ENCODE data around the gene GRM5.
"Not testable (repeated sequence)": the region's sequence is repeated elsewhere in the genome, so short reads cannot be mapped to it uniquely, and the experiment has no call there.

Gene GRM5

DNA sequence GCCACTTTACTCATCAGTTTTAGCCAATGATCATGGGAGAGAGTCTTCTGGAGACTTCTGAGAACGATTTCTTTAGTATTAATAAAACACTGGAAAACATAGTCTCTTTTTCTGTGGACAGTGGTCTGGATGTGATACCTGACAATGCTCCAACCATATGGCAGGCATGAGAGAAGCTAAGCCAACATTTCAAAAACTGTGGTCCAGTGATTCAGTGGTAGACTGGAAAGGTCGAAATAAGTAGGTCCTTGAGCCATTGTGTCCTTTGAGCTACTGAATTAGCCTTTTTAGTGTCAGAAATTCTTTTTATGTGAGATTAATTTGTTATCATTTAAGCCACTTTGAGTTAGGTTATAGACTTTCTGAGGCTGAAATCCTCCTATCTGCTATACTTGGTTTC is 530.5 kb downstream of the GRM5 start:
- no peak for DNase-seq

DNA sequence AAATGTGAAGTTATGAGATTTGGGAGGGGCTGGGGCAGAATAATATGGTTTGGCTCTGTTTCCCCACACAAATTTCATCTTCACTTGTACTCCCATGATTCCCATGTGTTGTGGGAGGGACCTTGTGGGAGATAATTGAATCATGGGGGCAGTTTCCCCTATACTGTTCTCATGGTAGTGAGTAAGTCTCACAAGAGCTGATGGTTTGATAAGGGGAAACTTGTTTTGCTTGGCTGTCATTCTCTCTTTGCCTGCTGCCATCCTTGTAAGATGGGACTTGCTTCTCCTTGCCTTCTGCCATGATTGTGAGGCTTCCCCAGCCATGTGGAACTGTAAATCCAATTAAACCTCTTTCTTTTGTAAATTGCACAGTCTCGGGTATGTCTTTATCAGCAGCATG is 531.1 kb downstream of the GRM5 start:
- not testable (repeated sequence) for DNase-seq

DNA sequence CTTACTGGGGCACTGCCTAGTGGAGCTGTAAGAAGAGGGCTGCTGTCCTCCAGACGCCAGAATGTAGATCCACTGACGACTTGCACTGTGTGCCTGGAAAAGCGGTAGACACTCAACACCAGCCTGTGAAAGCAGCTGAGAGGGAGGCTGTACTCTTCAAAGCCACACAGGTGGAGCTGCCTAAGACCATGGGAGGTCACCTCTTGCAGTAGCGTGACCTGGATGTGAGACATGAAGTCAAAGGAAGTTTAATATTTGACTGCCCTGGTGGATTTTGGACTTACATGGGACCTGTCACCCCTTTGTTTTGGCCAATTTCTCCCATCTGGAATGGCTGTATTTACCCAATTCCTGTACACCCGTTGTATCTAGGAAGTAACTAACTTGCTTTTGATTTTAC is 531.6 kb downstream of the GRM5 start:
- DNase-seq = no peak

DNA sequence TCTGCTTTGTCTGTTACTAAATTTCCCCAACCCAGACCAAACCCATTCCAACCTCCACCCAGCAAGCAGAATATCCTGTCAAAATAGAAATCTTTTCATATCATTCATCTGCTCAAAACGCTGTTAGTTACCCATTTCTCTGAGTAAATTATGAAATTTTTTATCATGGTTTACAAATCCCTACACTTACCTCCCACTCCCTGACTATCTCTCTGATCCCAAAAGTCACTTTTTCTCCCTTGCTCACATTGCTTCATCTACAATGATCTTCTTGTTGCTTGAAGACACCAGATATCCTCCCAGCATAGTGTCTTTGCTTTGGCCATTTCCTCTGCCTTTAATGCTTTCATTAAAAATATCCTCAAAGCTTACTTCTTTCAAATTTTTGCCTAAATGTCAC is 532.8 kb downstream of the GRM5 start:
- DNase-seq = no peak

DNA sequence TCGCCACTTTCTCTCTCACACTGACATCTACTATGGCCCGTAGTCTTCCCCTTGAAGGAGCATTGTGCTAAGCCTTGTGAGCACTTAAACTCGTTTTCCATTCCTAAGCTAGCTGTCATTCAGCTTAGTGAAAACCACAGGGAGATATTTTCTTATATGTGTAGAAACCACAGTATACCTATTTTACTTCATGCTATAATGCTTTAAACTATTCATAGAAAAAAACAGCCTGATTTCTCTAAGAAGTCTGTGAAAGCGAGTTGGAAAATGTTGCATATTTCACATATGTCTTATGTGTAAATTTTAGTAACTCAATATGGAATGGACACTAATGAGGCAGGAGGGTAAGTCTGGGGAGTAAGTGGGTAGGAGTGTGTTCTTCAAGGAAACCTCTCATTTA is 534.0 kb downstream of the GRM5 start:
- DNase-seq = no peak

DNA sequence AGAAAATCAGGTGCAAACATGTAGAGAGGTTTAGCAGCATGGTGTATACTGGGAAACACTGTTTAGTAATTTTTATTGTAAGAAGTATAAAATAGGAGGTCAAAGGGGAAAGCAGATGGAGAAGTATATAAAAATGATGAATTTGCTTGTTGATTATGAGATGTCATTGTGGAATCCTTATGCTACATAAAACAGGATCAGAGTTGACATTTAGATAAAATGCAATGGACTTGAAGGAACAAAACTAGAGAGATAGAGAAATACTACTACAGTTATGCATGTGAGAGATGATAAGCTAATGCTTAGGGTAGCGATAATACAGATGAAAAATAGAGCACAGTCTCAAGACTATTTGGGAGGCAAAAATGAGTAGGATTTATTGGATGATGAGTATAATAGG is 536.4 kb downstream of the GRM5 start:
- no peak for DNase-seq

DNA sequence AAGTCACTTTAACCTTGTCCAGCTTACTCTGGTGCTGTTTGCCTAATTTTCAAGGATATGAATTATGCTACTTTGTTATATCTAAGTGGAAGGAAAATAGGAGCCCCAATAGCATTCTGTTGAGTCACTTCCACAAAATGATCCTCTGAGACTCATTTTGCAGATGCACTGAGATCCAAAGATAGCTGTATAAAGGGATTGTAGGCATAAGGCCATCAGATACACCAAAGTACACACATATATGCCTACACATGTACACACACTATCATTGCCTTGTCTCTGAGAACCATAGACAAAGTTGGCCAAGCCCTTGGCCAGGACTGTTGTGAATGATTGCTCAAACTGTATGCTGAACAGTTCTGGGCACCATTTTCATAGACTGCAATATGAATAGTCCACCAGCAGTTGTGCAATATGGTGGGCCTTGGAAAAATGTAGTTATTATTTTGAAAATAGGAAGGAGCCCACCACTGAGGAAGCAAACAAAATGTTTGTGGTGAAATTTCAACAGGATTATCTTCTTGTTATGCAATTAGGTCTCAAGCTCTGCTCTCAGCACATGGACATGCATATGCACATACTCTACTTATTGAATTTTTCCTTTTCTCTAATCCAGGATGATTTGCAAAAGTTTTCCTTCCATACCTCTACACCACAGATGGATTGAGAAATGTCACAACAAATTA is 542.3 kb downstream of the GRM5 start:
- DNase-seq = no peak

DNA sequence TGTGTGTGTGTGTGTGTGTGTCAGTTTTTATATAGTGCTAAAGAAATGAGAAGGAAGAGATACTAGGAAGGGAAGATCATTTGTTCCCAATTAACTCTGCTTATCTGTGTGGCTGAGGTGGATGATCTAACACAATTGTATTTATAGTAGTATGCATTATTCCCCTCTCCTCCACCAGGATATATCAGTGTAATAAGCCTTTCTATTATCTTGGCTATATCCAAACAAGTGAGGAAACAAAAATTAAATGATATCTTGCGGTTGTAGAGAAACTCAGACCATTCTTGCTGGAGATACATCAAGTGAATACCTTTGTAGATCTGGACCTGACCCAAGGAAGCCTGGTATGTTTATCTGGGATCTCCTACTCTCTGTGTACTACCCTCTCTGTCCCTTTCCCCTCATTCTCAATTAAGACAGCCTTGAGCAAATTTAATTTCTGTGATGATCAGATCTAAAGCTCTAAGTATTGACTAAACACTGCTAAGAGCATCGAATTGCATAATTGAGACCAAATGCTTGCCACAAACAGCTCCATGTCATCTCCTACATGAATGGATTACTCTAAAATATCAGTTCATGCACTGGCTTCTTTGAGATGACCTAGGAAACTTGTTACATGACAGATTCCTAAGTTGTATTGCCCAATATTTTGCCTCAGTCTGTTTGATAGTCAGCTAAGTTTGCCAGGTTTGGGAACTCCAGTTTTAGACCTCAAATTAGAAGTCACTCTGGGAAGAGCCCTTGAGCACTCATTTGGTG is 543.0 kb downstream of the GRM5 start:
- no peak for DNase-seq

DNA sequence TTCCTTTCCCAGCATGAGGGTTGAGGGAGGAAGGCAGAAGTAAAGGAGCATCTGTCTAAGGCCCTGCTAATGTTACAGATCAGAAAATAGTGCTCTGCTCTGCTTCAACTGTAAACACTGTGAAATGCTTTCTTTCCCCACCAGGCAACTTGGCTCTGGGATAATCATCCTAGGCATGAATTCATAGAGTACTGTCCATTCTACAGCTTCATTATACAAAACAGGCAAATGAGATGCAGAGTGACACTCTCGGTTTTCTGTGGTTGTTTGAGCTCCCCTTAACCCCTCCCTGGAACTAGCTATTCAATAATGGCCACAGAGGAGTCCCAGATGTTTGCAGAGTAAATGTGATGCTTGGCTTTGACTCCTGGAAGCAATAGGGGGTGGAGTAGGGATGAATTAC is 544.0 kb downstream of the GRM5 start:
- no peak for DNase-seq

DNA sequence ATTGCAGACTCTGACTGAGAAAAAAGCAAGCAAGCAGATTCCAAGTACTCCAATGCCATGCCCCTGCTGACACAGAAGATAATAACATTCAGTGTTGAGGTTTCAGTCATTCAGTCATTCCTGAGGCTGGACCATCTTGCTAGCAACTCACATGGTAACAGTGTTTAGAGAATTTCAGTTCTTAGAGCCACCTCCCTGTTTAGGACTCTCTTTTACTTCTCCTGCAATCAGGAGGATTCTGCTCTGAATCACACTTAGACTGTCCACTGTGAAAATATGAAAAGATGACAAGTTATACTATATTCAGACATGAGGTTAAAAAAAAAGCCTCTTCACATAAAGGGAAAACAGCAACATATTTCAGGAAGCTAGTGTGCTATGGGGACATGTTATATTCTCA is 544.4 kb downstream of the GRM5 start:
- no peak for DNase-seq

DNA sequence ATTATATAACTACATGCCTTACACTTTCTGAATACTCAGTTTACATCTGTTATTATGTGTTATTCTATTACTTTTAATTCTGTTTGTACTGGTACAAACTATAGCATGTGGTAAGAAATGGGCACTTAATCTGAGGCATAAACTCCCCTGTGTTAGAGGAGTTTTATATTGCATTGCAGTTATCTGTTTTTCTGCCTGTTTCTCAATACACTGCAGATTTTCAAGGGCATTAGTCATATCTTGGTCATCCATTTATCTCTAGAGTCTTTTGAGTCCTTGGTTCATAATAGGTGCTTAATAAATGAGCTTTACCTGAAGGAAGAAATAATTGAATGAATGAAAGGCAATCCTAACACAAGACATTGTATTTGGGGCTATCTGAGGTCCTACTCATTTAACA is 545.4 kb downstream of the GRM5 start:
- DNase-seq = no peak

DNA sequence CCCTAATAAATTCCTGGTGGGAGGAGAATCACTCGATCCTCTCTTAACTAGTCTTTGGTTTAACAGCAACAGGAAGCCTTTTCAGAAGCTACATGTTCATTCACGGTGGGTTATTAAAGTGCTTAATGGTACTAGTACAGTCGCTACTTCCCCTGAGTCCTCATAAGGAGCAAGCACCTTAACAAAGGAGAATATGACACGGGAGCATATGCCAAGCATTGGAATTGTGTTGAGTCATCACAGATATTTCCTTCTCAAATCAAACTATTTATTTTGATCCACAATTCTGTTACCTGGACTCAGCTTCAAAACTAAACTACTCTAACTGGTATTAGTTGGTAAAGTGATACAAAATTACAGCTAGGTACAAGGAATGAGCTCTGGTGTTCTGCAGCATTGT is 550.8 kb downstream of the GRM5 start:
- no peak for DNase-seq

DNA sequence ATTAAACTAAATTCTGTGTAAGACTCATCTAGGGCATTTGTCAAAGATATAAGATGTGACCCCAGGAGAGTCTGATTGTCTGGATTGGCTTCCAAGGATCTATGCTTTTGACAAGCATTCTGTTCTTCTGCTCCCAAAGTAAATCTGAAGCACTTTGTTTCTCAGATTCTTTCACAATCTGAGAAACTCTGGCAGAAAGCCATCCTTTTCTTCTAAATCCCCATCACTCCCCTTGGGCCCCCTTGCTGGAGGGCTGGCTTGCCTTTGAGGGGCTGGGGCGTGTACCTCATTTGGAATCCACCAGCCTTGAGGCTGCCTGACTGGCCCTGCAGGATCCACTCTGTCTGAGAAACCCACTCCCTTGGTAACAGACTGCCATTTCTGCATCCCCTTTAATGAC is 554.8 kb downstream of the GRM5 start:
- no peak for DNase-seq

DNA sequence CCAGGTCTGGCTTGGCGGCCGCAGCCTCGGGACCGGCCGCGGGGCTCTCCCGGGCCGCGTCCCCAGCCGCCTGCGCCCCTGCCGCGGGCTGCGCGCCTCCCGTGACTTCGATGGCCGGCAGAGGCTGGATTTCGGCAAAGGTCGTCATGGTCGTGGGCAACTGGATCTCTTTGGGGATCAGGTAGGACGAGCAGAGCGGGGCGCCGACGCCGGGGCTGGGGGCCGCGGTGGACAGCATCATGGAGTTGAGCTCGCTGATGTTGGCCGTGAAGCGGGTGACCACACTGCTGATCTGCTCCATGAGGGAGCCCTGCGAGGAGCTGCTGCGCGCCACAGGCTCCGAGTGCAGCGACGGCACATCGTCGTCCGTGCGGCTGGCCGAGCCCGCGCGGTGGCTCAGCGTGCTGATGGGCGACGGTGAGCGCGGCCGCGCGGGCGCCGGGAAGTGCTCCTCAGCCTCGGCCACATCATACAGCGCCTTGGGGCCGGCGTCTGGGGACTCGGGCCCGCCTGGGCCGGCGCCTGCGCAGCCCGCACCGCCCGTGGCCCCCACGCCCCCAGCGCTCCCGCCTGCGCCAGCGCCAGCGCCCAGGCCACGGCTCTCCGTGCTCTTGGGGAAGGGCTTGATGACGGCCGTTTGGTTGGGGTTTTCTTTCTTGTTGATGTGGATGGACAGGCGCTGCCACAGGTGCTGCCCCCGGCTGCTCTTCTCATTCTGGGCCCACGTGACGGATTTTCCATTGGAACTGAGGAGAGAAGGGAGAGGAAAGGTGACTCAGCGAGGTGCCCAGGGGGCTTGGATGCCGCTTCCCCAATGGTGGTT is 556.8 kb downstream of the GRM5 start:
- peak; percentile 47 for DNase-seq

DNA sequence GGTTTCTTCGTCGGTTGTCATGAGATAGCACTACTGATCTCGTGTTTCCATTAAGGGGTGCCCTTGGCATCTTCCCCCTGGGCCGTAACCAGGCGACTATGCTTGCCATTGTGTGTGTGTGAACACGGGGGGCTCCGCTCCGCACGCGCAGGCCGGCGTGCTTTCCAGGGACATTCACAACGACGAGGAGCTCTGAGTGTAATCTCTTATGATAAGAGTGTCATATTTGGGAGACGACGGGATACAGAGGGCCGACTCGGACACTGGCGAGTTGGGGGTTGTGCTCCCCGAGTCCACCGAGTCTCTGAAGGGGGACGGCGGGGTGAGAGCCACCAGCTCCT is 557.4 kb downstream of the GRM5 start:
- DNase-seq = no peak

DNA sequence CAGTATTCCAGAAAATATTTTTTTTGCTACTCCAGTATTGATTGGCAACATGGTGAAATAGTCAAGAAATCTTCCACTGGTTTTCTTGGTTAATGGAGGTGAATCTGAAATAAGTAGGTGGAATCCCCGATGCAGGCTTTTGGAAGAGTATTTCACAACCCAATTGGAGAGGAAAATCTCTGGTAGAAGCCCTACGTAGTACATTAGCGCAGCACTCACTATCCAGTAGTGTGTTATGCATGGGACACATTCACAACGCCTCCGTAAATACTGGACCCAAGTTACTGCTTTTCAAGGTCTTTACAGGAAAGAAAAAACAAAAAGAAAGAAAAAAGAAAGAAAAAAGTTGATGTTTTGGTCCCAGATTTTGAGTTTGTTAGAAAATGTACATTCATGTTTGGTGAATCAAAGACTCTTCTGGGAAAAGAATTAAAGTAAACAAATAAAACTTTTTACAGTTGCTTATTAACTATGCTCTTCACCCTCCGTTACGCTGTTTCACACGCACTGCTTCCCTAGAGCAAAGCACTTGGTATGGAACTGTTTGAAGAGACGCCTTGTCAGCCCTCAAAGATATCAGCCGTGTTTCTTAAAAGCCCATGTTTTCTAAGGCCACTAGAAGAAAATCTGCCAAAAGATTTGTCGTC is 557.9 kb downstream of the GRM5 start:
- DNase-seq = no peak

DNA sequence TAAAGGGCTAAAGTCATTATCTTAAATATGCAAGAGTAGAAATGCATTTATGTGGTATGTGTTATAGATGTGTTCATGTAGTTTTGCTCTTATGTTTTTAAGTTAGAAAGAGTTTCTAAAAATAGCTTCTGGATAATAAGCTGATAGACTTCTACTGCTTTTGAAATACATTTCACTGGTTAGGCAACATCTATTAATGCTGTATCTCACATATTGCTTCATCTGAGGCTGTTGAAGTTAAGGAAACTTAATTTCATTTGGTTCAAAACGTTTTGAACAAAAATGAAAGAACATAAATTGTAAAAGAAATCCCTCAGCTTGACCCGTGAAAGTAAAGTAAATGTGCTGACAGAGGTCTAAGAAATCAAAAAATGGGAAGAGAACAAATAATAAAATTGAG is 564.2 kb downstream of the GRM5 start:
- no peak for DNase-seq

DNA sequence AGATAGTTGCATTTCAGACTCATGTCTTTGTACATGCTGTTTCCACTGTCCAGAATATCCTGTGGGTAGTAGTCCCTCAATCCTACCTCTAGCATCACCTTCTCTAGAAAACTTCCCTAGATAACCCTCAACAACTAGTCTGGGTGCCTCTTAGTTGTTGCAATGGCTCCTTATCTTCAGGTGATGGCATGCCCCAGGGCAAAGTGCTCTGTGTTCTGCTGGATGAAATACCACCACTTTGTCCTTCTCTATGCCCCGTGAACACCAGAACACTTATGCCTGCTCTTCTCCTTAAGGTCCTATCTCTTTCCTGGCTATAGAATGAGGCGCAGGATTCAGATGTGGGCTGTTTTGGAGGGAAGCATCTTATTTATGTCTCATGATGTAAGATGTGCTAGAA is 569.9 kb downstream of the GRM5 start:
- no peak for DNase-seq

DNA sequence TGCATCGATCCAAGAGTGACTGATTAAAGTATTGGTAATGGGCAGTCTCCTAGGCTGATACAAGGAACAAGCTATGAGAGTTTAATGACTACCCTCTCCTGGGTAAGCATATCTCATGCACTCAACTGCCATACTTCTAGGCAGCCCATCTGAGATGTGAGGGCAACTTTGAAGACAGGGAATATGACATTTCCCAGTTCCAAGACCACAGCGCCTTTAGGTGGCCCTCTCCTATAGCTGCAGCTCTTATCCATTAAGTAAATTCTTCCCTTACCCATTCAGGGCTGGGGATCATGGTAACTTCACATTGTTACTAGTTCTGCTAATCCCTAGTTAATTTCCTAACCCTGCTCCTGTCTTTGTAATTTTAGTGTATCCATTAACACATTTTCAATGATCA is 570.9 kb downstream of the GRM5 start:
- no peak for DNase-seq

DNA sequence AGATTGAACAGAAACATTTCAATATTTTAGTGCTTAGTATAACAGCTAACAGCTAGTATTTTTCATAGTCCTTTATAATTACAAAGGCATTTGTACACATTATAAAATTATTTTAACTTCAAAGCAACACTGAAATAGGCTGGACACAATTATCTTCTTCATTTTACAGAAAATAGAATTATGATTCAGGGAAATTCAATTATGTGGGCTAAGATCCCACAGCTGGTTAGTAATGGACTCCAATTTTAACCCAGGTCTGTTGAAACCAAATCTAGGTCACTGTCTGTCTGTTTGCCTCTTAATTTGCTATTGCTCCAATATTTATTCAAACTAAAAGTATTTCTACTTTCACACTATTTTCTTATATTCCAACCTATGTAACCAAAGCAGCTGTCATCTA is 574.1 kb downstream of the GRM5 start:
- no peak for DNase-seq

DNA sequence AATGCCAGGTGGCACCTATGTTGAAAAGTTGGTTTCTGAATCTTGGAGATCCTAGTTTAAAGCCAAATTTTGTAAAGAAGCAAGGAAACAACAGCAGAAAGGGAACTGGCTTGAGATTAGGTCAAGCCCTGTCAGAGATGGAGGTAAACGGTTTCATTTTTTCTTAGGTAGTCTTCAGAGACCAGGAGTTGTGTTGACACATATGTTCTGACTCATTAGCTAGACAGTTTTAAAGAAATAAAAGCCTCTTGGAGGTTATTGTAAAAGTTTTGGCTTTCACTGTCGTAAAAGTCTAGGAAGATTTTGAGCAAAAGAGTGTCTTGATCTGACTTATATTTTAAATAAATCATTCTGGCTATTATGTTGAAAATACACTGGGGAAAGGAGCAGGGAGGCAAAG is 576.8 kb downstream of the GRM5 start:
- DNase-seq = no peak

DNA sequence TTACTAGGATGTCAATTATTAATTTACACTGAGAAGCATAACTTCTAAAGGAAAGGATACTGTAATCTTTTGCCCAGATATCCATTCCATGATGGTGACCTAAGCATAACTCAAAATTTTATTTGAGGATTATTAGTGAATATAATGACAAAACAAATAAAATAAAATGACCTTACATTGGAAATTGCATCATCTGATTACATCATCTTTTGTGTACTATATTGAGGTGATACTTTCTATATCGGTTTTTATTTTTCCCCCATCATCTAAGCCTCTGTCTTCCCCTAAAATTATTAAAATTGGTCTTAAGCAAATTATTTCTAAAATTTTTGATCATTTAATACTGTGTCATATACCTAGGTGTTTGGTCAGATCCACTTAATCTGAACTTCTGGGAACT is 578.1 kb downstream of the GRM5 start:
- no peak for DNase-seq

DNA sequence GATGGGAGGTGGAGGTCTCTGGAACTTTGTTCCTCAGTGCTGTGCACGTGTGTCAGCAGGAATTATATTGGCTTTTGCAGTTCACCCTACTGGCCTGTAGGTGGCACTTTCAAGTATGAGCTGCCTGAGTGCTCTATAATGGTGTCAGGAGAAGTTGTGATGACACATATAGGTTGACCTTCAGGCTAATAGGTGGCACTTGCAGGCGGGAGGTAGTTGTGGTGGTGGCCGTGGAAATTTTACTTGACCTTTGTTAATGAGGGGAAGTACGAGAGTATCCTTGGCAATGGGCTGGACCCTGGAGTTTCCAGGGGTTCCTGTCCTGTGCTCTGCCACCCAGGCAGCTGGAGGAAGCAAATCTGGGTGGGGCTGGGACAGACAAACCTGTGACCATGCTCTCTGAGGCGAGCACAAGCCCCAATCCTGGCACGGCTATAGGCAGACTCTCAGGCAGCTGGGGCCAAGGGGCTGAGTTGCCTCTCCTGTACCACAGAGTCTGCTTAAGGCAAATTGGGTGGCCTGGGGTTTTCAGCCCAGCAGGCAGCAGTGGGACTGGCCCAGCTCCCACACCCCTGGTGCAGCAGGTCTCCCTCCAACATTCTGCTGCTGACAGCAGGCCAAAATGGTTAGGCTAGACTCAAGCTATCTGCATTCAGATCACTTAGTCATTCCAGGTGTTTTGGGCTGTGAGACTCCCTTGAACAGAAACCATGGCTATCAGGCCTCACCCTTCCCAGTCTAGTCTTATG is 580.7 kb downstream of the GRM5 start:
- peak; percentile 45 for DNase-seq

All from stimulated activated CD8-positive, alpha-beta memory T cell treated with anti-CD3 and anti-CD28 coated beads, Interleukin-4, amount 100 ng/mL, for 48 hours (primary cell).